NT2/D1 (cell line): ENCODE data around the gene C11orf24.

Source experiments
- YY1 ChIP-seq: IDR thresholded peaks from 2 replicates; pipeline ENCODE4 v1.6.1; 2011; ENCODE audit not compliant: insufficient read length, insufficient read depth
- ZNF274 ChIP-seq: IDR thresholded peaks from 2 replicates; pipeline ENCODE4 v1.6.1; 2011; ENCODE audit warnings: mild to moderate bottlenecking, low read depth, low read length

DNA sequence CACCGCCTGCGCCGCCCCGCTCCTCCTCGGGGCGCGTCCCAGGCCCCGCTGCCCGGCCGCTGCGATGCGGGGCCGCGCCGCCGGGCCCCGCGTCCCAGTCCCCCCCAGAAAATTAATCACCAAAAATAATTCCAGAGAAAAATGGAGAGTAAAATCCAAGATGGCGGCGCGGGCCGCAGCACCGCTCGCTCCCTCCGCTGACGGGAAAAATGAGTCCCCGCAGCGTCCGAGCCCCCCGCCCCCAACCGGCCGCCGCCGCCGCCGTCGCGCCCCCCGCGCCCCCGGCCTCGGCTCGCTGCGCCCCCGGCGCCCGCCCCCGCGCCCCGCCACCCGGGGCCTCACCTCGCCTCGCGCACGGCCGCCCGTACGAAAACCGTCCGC is 58.6 kb downstream of the C11orf24 start, which contains the start of gene KMT5B:
- TF ChIP-seq YY1 (peak; percentile 92), ZNF274 (no peak)
